ENCODE measurements around the gene EYS. TPM values are rescaled to one million over a fixed set of nuclear protein-coding genes. Genes with fewer than 3 reads are reported as not detected.

Gene EYS
- polyA plus RNA-seq, 1 experiment, result not detected

DNA sequence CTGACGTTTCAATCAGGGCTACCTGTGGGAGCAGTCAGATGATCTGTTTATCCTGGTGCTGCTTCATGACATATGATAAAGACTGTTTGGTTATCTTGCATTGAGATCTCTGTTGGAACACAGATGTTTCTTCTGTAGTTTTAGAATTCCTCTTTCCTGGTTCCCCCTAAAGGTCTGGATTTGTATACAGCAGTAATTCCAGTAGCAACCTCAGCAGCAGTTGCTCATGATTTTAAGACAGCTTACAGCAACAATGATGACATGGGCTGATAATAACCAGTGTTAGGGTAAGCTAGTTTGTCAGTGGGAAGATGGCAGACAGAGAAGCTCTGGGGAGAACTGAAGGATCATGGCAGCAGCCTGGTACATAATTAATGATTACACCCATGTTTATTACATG, 1632.0 kb downstream of the EYS start:
- Histone ChIP-seq H3K36me3 (ENCODE audit: control insufficient read depth, insufficient read depth, low read length) (no peaks in the 10 kb centered on the region), H3K4me3 (ENCODE audit: low read depth, low read length) (no peak overlapping the region), H3K27me3 (ENCODE audit: control insufficient read depth, insufficient read depth, low read length) (no peaks in the 10 kb centered on the region)
- ChIA-PET POLR2A (no interaction called here), CTCF (no interaction called here)
- TF ChIP-seq, protein P1, sequence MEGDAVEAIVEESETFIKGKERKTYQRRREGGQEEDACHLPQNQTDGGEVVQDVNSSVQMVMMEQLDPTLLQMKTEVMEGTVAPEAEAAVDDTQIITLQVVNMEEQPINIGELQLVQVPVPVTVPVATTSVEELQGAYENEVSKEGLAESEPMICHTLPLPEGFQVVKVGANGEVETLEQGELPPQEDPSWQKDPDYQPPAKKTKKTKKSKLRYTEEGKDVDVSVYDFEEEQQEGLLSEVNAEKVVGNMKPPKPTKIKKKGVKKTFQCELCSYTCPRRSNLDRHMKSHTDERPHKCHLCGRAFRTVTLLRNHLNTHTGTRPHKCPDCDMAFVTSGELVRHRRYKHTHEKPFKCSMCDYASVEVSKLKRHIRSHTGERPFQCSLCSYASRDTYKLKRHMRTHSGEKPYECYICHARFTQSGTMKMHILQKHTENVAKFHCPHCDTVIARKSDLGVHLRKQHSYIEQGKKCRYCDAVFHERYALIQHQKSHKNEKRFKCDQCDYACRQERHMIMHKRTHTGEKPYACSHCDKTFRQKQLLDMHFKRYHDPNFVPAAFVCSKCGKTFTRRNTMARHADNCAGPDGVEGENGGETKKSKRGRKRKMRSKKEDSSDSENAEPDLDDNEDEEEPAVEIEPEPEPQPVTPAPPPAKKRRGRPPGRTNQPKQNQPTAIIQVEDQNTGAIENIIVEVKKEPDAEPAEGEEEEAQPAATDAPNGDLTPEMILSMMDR (IDR thresholded peaks at IDR 0.05; ENCODE audit: insufficient read depth, low read depth, low read length), result no peak
- DNase-seq (ENCODE audit: low read depth), result no peak

DNA sequence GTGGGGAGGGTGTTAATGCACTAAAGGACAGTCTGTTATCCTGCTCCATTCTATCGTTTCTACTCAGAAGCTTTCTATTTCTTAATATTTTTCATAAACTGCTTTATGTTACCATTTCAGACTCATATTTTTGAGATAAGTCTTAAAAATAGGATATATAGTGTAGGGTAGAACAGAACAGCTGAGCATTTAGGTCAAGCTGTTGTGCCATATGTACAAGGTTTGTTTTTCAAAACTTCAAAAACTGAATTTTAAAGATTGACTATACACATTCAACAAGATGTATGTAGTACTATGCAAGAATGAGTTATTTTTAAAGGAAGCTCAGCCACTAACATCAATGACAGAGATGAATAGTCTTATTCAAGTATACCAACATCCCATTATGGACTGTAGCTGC, 1634.3 kb downstream of the EYS start:
- CTCF ChIA-PET, result no interaction called here
- POLR2A ChIA-PET, result no interaction called here

DNA sequence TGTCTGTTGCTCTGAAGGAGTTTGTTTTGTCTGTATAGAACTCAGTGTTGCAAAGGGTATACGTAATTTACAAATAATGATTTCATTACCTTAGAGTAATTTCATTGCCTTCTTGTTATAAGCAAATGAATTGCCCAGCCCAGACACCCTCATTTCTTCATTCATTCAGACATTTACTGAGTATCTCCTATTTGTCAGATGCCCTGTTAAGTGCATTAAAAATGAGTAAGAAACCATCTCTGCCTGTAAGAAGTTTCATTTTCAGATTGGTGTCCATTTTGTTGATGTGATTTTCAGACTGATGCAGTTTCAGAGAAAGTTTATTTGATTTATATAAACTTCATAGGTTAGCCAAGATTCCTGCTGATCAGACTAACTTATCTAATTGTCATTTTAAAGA, 1642.1 kb downstream of the EYS start:
- Histone ChIP-seq H3K27me3 (ENCODE audit: control insufficient read depth, insufficient read depth, low read length) (no peaks in the 10 kb centered on the region), H3K36me3 (ENCODE audit: control insufficient read depth, insufficient read depth, low read length) (no peaks in the 10 kb centered on the region), H3K4me3 (ENCODE audit: low read depth, low read length) (no peak overlapping the region)
- DNase-seq (ENCODE audit: low read depth), result no peak
- POLR2A ChIA-PET, result no interaction called here
- TF ChIP-seq, protein P1 (IDR thresholded peaks at IDR 0.05; ENCODE audit: insufficient read depth, low read depth, low read length), result no peak
- CTCF ChIA-PET, result no interaction called here

More for the DNA sequence above, 1634.3 kb downstream of the EYS start:
- Histone ChIP-seq H3K27me3 (ENCODE audit: control insufficient read depth, insufficient read depth, low read length) (no peaks in the 10 kb centered on the region), H3K36me3 (ENCODE audit: control insufficient read depth, insufficient read depth, low read length) (no peaks in the 10 kb centered on the region), H3K4me3 (ENCODE audit: low read depth, low read length) (no peak overlapping the region)
- TF ChIP-seq, protein P1 (IDR thresholded peaks at IDR 0.05; ENCODE audit: insufficient read depth, low read depth, low read length), result no peak
- no peak for DNase-seq (ENCODE audit: low read depth)

DNA sequence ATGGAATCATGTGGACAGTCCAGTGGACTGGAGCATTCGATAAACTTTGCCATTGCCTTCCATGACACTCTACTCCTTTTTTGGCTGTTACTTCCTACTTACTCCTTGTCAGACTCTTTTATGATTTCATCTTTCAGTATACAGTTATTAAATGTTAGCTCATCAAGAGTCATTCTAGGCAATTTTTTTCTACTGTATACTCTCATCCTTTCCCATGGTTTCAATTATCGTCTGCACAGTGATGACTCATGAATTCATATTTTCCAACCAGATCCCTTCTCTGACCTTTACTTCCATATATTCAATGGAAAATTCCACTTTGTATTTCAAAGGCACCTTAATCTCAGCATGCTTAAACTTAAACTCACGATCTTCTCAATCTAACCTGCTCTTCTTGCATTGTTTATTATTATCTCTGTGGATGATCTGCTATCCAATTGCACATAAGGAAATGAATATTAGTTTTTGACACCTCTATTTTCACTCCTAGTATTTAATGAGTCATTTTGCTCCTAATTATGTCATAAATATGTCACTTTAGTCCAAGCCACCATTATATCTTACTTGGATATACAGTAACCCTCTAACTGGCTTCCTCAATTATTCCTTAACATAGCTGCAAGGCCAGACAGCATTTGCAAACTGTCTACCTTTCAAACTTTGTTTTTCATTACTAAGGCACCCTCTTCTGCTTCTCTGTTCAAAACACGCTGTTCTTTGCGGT, 1643.9 kb downstream of the EYS start:
- Histone ChIP-seq H3K36me3 (ENCODE audit: control insufficient read depth, insufficient read depth, low read length) (no peaks in the 10 kb centered on the region), H3K27me3 (ENCODE audit: control insufficient read depth, insufficient read depth, low read length) (no peaks in the 10 kb centered on the region), H3K4me3 (ENCODE audit: low read depth, low read length) (no peak overlapping the region)
- no peak for DNase-seq (ENCODE audit: low read depth)
- TF ChIP-seq, protein P1 (IDR thresholded peaks at IDR 0.05; ENCODE audit: insufficient read depth, low read depth, low read length), result no peak
- POLR2A ChIA-PET, result no interaction called here
- CTCF ChIA-PET, result no interaction called here

DNA sequence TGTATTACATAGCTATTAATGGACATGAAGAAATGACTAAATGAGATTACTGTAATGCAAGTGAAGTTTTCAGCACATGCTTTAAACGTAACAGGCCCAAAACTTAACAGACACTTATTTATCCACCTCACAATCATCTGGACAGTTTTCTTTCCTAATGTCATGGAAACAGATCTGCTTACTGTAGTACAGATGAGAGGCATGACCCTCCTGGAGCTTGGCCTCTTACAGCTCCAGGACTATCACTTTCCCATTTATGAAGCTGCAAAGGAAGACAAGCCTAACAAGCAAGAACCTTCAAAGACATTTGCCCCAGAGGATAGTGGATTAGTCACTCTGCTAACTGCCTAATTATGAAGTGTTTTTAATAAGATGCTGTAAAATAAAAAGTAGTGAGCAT, 1652.2 kb downstream of the EYS start:
- CTCF ChIA-PET, result no interaction called here
- Histone ChIP-seq H3K4me3 (ENCODE audit: low read depth, low read length) (no peak overlapping the region), H3K27me3 (ENCODE audit: control insufficient read depth, insufficient read depth, low read length) (no peaks in the 10 kb centered on the region), H3K36me3 (ENCODE audit: control insufficient read depth, insufficient read depth, low read length) (no peaks in the 10 kb centered on the region)
- POLR2A ChIA-PET, result no interaction called here
- TF ChIP-seq, protein P1 (IDR thresholded peaks at IDR 0.05; ENCODE audit: insufficient read depth, low read depth, low read length), result no peak
- DNase-seq (ENCODE audit: low read depth), result no peak
